ENCODE results near the gene CLIC4. TPM values are rescaled to one million over a fixed set of nuclear protein-coding genes. Genes with fewer than 3 reads are reported as not detected.
"Not testable (repeated sequence)": the region's sequence is repeated elsewhere in the genome, so short reads cannot be mapped to it uniquely, and the experiment has no call there.

The CLIC4 gene
- total RNA-seq, 1 donor from 2014 or later, result 121 TPM

DNA sequence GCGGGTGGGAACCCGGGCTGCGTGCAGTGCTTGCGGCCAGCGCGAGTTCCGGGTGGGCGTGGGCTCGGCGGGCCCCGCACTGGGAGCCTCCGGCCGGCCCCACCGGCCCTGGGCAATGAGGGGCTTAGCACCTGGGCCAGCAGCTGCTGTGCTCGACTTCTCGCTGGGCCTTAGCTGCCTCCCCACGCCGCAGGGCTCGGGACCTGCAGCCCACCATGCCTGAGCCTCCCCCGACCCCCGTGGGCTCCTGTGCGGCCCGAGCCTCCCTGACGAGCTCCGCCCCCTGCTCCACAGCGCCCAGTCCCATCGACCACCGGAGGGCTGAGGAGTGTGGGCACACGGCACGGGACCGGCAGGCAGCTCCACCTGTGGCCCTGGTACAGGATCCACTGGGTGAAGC, 23.7 kb upstream of the CLIC4 start:
- no peak for DNase-seq
- H3K27ac Mint-ChIP-seq (ENCODE audit: unreplicated experiment), result no peak overlapping the region
- H3K4me1 Mint-ChIP-seq (ENCODE audit: low read depth, unreplicated experiment), result no peaks in the 10 kb centered on the region
- peaks cover 4% of the 10 kb centered on the region for H3K9me3 Mint-ChIP-seq (ENCODE audit: unreplicated experiment)
- H3K27me3 Mint-ChIP-seq (ENCODE audit: unreplicated experiment), result peaks cover 3% of the 10 kb centered on the region
- no peaks in the 10 kb centered on the region for H3K36me3 Mint-ChIP-seq (ENCODE audit: unreplicated experiment)
- TF ChIP-seq, protein P1, sequence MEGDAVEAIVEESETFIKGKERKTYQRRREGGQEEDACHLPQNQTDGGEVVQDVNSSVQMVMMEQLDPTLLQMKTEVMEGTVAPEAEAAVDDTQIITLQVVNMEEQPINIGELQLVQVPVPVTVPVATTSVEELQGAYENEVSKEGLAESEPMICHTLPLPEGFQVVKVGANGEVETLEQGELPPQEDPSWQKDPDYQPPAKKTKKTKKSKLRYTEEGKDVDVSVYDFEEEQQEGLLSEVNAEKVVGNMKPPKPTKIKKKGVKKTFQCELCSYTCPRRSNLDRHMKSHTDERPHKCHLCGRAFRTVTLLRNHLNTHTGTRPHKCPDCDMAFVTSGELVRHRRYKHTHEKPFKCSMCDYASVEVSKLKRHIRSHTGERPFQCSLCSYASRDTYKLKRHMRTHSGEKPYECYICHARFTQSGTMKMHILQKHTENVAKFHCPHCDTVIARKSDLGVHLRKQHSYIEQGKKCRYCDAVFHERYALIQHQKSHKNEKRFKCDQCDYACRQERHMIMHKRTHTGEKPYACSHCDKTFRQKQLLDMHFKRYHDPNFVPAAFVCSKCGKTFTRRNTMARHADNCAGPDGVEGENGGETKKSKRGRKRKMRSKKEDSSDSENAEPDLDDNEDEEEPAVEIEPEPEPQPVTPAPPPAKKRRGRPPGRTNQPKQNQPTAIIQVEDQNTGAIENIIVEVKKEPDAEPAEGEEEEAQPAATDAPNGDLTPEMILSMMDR (IDR thresholded peaks at IDR 0.05; ENCODE audit: partially characterized antibody, unreplicated experiment), result no peak
- no peak overlapping the region for H3K4me3 Mint-ChIP-seq (ENCODE audit: unreplicated experiment)

DNA sequence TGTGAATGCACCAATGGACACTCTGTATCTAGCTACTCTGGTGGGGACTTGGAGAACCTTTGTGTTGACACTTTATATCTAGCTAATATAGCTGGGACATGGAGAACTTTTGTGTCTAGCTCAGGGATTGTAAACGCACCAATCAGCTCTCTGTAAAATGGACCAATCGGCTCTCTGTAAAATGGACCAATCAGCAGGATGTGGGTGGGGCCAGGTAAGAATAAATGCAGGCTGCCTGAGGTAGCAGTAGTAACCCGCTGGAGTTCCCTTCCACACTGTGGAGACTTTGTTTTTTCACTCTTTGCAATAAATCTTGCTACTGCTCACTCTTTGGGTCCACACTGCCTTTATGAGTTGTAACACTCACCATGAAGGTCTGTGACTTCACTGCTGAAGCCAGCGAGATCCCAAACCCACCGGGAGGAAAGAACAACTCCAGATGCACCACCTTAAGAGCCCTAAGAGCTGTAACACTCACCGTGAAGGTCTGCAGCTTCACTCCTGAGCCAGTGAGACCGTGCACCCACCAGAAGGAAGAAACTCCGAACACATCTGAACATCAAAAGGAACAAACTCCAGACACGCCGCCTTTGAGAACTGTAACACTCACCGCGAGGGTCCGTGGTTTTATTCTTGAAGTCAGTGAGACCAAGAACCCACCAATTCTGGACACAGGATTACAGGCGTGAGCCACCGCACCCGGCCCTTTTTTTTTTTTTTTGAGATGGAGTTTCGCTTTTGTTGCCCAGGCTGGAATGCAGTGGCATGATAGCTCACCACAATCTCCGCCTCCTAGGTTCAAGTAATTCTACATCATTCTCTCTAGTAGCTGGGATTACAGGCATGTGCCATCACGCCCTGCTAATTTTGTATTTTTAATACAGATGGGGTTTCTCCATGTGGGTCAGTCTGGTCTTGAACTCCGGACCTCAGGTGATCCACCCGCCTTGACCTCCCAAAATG, 22.9 kb upstream of the CLIC4 start:
- not testable (repeated sequence) for H3K9me3 Mint-ChIP-seq (ENCODE audit: unreplicated experiment); H3K36me3 Mint-ChIP-seq (ENCODE audit: unreplicated experiment); DNase-seq; H3K27me3 Mint-ChIP-seq (ENCODE audit: unreplicated experiment); H3K4me3 Mint-ChIP-seq (ENCODE audit: unreplicated experiment); H3K4me1 Mint-ChIP-seq (ENCODE audit: low read depth, unreplicated experiment); H3K27ac Mint-ChIP-seq (ENCODE audit: unreplicated experiment)

DNA sequence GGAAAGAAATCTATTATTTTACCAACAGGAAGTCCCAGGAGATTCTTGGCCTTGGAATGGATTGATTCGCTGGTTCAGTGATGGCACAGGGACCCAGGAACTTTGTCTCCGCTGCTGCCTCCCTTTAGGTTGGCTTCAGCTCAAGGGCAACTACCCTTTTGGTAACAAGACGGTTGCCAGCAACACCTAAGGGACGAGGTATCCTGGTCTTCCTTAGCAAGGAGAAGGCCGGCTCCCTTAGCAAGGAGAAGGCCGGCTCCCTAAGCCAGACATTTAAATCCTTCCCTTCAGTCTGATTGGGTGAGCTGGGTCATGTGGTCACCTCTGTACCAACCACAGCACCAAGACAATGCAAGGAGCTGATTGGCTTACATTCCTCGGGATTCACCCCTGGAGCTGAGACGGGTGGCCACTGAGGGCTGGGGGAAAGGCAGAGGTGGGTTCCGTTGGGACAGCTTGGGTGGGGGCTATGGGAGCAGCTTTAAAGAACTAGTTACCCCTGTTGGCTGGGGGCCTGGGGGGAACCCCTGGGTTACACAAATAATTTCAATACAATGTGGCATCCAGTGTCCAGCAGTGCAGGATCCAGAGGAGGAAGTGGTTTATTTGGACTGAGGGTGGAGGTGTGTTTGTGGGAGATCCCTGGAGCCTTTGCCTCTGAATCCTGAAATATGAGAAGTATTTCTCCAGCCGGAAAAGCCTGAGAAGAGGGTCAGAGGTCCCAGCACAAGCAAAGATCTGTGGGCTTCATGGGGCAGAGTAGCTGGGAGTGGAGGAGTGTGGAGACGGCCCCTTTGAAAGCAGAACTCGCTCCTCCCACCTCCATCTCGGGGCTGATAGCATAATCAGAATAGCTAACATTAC, 20.7 kb upstream of the CLIC4 start:
- peaks cover 4% of the 10 kb centered on the region for H3K9me3 Mint-ChIP-seq (ENCODE audit: unreplicated experiment)
- DNase-seq, result no peak
- TF ChIP-seq, protein P1 (IDR thresholded peaks at IDR 0.05; ENCODE audit: partially characterized antibody, unreplicated experiment), result no peak
- no peaks in the 10 kb centered on the region for H3K36me3 Mint-ChIP-seq (ENCODE audit: unreplicated experiment)
- peaks cover 3% of the 10 kb centered on the region for H3K27me3 Mint-ChIP-seq (ENCODE audit: unreplicated experiment)
- H3K4me1 Mint-ChIP-seq (ENCODE audit: low read depth, unreplicated experiment), result no peaks in the 10 kb centered on the region
- H3K4me3 Mint-ChIP-seq (ENCODE audit: unreplicated experiment), result no peak overlapping the region
- no peak overlapping the region for H3K27ac Mint-ChIP-seq (ENCODE audit: unreplicated experiment)

DNA sequence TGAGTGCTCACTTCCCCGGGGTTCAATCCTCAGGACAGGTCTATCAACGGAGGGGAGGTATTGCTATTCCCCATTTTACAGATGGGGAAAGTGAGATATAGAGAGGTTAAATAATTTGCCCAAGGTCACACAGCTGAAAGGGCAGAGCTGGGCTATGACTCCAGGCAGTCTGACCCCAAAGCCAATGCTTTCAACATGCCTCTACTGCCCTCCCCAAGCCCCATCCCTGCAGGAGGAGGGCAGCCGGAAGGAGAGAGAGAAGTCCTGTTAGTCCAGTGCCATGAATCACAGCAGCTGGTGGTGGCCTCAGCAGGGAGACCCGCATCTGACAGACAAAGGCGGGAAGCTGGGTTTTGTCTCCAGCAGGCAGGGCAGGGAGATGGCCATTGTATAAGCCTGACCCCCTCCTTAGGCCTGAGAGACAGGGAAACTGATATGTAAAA, 20.0 kb upstream of the CLIC4 start:
- TF ChIP-seq, protein P1 (IDR thresholded peaks at IDR 0.05; ENCODE audit: partially characterized antibody, unreplicated experiment), result no peak
- DNase-seq, result no peak
- no peak overlapping the region for H3K4me3 Mint-ChIP-seq (ENCODE audit: unreplicated experiment)
- H3K36me3 Mint-ChIP-seq (ENCODE audit: unreplicated experiment), result no peaks in the 10 kb centered on the region
- H3K4me1 Mint-ChIP-seq (ENCODE audit: low read depth, unreplicated experiment), result no peaks in the 10 kb centered on the region
- H3K27ac Mint-ChIP-seq (ENCODE audit: unreplicated experiment), result no peak overlapping the region
- peaks cover 4% of the 10 kb centered on the region for H3K9me3 Mint-ChIP-seq (ENCODE audit: unreplicated experiment)
- H3K27me3 Mint-ChIP-seq (ENCODE audit: unreplicated experiment), result peaks cover 3% of the 10 kb centered on the region

DNA sequence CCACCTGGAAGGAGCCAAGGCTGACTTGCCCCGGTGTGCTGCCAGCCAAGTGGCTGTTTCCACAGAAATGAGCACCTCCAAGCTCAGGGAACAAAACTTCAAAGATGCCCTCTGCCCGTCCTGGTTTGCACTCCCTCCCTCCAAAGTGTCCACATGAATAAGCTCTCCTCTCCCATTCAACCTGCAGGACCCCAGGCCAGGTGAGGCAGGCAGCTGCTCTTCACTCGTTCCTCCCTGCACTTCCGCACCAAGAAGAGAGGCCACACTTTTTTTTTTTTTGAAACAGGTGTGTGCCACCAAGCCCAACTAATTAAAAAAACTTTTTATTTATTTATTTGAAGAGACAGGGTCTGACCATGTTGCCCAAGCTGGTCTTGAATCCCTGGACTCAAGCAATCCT, 18.5 kb upstream of the CLIC4 start:
- TF ChIP-seq, protein P1 (IDR thresholded peaks at IDR 0.05; ENCODE audit: partially characterized antibody, unreplicated experiment), result no peak
- Mint-ChIP-seq H3K27ac (ENCODE audit: unreplicated experiment) (no peak overlapping the region), H3K4me3 (ENCODE audit: unreplicated experiment) (no peak overlapping the region), H3K9me3 (ENCODE audit: unreplicated experiment) (peaks cover 4% of the 10 kb centered on the region), H3K27me3 (ENCODE audit: unreplicated experiment) (peaks cover 5% of the 10 kb centered on the region), H3K36me3 (ENCODE audit: unreplicated experiment) (no peaks in the 10 kb centered on the region), H3K4me1 (ENCODE audit: low read depth, unreplicated experiment) (no peaks in the 10 kb centered on the region)
- DNase-seq, result no peak

Measured in glutamatergic neuron (in vitro differentiated cells).